Muscle of arm (tissue), 12 donors: ENCODE measurements around the gene PCMT1. TPM values are rescaled to one million over a fixed set of nuclear protein-coding genes. Genes with fewer than 3 reads are reported as not detected.
"Not testable (repeated sequence)": the region's sequence is repeated elsewhere in the genome, so short reads cannot be mapped to it uniquely, and the experiment has no call there.

Source experiments
- DNase-seq: peaks from one replicate; pipeline ENCODE4 v3.0.0-alpha.2; 2013
- polyA plus RNA-seq, 12 donors: library from polyadenylated mRNA; unstranded; fragments of 120-200 nt; gene quantifications; one replicate each; pipeline ENCODE4 v1.2.1, GENCODE V29; 2013; ENCODE audit not compliant: insufficient read length in 12 of 12

Gene PCMT1
- polyA plus RNA-seq, 12 donors, result 58.3 to 96.6 (median 78.1) TPM; not detected in 1

DNA sequence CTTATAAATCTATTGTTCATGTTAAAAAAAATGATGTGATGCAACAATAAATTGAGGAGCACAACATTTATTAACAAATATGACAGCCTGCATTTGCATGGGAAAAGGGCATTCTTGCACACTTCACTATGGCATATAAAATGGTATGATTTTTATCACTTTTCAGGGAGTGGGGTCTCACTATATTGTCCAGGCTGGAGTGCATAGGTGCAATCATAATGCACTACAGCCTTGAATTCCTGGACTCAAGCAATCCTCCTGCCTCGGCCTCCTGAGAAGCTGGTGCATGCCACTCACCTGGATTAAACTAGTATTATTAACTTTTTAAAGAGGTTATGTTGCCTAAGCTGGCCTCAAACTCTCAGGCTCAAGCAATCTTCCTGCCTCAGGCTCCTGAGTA, 14.6 kb upstream of the PCMT1 start:
- DNase-seq, result no peak

DNA sequence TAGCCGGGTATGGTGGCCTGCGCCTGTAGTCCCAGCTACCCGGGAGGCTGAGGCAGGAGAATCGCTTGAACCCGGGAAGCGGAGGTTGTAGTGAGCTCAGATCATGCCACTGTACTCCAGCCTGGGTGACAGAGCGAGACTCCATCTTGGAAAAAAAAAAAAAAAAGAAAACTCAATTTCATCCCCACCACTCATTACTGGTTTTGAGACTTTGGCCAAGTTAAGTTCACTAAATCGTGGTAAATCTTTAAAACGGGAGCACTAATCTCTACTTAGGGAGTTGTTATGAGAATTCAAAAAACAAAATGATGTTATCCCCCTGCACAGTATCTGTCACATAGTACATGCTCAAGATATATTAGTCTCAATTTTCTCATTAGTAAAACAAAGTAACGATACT, 4.3 kb upstream of the PCMT1 start:
- not testable (repeated sequence) for DNase-seq

DNA sequence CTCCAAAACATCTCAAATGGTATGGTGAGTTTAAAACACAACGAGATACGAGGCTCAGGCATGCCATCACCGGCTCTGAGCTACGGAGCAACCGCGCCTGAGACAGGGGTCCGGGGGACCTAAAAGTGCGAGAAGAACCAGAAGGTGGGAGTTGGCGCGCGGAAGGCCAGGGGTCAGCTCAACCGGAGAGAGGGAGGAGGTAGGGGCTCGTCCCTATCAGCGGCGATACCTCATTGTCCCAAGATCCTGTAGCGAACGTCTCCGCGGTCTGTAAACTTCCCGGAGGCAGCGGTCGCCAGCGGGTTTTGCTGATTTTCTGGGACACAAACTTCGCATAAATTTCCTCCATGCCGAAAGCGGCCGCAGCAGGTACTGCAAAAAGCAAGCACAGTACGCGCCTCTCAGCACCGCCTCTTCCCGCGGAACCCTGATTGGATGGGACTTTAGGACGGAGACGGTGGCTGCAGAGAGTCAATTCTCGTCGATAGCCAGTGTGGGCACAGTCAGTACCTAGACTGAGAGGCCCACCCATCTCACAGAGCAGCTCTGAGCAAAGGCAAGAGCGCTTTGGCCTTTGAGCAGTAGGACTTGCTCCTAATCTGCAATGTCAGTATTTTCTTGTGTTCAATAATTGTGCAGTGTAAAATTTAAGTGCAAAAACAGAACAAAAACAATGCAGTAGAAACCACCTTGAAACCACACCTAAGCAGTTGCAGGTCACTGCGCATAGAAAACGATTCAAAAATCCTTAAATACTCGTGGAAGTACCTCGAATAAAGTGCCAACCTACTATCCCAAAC, 3.2 kb upstream of the PCMT1 start, which contains the start of gene NUP43:
Gene NUP43, minus strand, starts transcription at position 383 of the 800 bp plus-strand sequence. Its CDS starts 34 bp downstream, at position 349.
- peak; percentile 94 for DNase-seq

- not testable (repeated sequence) for DNase-seq
These were observed 403 bp upstream of the PCMT1 start for GRCh38 chr6:149749082-149749593.

DNA sequence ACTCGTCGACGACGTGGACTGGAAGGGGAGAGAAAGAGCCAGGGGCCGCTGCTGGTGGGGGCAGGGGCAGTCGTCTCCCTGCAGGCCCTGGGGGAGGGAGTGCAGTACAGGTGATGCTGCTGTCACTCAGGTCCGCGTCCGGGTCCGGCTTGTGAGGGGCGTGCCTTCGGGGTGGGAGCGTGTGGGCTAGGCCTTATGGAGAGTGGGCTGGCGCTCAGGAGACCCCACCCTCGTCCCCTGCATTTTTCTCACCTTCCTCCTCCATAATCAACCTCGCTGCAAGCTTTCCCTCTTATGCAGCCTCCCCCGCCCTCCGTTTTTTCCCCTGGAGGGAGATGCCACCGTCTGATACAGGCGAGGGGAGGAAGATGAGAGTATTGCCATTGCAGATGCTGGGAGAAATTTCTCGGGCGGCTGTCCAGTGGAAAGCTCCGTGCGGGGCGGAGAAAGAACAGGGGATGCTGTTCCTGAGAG, 632 bp downstream of the PCMT1 start:
- peak; percentile 41 for DNase-seq

DNA sequence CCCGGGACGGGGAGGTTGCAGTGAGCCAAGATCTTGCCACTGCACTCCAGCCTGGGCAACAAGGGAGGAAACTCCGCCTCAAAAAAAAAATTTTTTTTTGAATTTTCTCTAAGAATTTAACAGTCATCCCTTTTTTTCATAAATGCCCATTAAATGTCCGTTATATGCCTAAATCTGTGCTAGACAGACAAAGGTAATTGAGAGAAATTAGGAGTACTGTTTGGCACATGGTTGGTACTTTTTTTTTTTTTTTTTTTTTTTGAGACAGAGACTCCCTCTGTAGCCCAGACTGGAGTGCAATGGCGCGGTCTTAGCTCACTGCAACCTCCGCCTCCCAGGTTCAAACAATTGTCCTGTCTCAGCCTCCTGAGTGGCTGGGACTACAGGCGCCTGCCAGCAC, 1.7 kb downstream of the PCMT1 start:
- no peak for DNase-seq

DNA sequence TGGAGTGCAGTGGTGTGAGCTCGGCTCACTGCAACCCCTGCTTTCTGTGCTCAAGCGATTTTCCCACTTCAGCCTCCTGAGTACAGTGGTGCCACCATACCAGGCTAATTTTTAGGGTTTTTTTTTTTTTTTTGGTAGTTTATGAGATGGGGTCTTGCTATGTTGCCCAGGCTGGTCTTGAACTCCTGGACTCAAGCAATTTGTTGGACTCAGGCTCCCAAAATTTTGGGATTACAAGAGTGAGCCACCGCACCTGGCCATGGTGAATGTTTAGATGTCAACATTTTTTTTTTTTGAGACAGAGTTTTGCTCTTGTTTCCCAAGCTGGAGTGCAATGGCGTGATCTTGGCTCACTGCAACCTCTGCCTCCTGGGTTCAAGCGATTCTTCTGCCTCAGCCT, 2.4 kb downstream of the PCMT1 start:
- DNase-seq, result not testable (repeated sequence)

- no peak for DNase-seq
These were observed 3.2 kb downstream of the PCMT1 start for GRCh38 chr6:149752600-149753373.

DNA sequence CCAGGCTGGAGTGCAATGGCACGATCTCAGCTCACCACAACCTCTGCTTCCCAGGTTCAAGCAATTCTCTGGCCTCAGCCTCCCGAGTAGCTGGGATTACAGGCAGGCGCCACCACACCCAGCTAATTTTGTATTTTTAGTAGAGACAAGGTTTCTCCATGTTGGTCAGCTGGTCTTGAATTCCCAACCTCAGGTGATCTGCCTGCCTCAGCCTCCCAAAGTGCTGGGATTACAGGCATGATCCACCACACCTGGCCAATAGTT, 3.8 kb downstream of the PCMT1 start:
- not testable (repeated sequence) for DNase-seq

GRCh38 chr6:149754548-149754947, 5.0 kb downstream of the PCMT1 start:
- DNase-seq, result no peak

DNA sequence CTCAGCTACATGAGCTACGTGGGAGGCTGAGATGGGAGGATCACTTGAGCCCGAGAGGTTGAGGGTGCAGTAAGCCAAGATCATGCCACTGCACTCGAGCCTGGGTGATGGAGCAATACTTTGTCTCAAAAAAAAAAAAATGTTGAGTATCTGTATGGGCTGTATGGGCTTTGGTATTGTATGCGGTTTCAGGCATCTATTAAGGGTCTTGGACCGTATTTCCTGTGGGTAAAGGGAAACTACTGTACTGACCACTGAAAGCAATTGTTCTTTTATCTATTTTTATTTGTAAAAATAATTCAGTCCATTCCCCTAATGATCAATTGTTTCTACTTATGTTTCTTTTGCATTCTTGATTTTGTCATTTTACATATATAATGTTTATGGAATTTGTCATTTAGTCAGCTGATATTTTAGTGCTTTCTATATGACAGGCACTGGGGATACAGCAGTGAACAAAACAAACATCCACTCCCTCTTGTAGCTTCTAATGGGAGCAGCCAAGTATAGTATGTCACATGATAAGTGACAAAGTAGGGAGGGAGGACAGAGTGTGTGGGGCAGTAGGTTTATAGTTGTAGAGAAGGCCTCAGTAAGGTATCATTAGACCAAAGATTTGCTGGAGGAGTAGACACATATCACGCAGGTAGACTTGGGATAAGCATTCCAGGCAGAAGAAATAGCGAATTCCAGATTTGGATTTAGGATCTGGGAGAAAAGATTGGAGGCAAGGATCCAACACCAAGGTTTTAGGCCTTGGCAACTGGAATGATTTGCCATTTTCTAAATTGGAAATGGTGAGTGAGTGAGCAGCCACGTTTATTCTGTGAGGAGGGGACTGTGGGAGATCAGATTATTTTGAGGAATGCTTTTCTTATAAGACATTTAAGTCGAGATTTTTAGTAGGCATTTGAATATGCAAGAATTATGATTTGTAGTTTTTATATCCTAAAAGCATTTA, 6.0 kb downstream of the PCMT1 start:
- DNase-seq, result no peak

GRCh38 chr6:149756261-149756636, 6.7 kb downstream of the PCMT1 start:
- DNase-seq, result no peak

DNA sequence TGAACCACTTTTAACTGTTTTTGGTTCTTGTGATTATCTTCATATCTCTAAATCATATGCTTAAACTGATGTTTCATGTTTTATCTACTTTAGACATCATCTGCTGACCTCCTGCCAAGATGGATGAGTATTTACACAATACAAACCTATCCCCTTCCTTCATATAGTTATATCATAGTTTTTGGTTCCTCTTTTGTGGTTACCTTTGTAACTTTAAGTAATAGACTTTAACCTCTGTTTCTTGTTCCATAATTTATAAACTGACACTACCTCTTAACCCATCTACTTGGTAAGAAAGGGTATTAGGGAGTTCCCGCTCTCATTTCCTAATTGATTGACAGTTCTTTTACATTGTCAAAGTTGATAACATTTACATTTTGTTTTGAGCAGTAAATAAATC, 11.9 kb downstream of the PCMT1 start:
- no peak for DNase-seq

- no peak for DNase-seq
These were observed 14.3 kb downstream of the PCMT1 start for GRCh38 chr6:149763866-149764265.

DNA sequence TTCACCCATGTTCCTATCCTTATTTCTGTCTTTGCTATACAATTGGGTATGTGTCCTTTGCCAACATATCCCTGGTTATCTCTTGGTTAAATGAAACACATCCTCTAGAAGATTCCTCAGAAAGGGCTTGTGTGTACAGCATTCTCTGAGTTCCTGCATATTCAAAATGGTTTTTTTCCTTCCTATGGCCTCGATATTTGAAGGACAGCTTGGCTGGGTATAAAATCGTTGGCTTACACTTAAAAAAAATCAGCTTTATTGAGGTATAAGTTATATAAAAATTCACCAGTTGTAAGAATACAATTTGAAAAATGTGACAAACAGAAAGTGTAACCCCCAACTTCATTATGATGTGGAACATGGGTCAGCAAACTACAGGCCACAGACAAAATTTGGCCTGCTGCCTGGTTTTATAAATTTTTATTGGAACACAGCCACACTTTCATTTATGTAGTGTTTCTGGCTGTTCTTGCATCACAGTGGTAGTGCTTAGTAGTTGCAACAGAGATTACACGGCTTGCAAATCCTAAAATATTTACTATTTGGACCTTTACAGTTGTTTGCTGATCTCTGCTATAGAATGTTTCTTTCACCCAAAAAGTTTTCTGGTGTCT, 16.7 kb downstream of the PCMT1 start:
- no peak for DNase-seq

DNA sequence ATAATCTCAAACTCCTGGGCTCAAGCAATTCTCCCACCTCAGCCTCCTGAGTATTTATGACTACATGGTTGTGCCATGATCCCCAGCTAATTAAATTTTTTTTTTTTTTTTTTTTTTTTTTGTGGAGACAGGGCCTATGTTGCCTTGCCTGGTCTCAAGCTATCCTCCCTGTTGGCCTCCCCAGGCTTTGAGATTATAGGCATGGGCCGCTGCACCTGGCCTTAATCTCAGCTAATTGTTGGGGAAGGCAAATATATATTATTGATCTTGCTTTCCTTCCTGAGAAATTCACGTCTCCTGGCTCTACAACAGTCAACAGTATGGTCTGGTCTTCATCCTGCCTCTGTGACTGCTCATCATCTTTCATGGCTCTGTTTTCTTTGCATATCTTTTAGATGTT, 20.1 kb downstream of the PCMT1 start:
- DNase-seq, result no peak

DNA sequence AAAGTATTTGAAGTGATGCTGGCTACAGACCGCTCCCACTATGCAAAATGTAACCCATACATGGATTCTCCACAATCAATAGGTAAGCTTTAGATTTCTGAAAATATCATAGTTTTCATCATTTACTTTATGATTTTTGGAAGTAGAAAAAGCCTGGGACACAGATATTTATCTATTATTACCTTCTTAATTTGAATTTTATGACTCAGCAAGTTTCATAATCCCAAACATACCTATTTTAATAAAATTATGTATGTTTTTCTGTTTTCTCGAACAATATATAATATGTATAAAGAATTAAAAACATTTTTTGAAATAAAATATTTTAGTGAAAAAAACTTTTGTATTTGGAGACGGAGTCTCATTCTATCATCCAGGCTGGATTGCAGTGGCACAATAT, 21.6 kb downstream of the PCMT1 start:
- DNase-seq, result no peak

DNA sequence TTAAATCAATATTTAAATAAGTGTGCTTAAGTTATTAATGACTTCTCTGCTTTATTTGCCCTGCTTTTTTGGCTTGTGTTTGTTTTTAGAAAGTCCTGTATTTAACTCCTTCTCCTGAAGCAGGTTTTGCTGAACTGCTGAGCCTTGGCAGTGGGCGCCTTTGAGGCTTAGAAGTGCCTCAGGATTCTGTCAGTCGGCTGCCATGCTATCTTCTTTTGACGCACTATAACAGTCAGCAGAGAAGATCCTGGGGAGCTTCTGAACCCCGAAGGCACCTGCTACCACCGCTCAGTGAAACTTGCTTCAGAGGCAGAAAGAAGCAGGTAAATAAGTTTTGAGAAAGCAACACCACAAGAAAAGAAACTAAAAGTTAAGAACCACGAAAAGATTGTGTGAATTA, 22.4 kb downstream of the PCMT1 start:
- no peak for DNase-seq

DNA sequence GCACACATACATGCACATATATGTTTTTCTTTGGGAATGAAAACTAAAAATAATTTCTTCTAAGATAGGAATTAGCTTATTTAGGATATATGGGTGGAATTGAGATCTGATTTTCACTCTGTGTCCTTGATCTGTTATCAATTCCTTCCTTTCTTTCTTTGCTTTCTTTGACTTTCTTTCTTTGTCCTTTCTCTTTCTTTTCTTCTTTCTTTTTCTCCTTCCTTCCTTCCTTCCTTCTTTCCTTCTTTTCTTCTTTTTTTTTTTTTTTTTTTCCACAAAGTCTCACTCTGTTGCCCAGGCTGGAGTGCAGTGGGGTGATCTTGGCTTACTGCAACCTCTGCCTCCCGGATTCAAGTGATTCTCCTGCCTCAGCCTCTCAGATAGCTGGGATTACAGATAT, 28.1 kb downstream of the PCMT1 start:
- DNase-seq, result no peak

DNA sequence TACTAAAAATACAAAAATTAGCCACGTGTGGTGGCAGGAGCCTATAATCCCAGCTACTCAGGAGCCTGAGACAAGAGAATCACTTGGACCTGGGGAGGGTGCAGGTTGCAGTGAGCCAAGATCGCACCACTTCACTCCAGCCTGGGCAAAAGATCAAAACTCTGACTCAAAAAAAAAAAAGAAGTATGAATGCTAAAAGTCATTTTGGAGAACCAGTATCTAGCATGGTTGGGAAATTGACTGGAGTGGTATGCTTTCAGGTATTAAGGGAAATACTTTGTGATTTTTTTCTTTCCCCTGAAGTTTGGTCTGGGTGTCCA, 30.1 kb downstream of the PCMT1 start:
- DNase-seq, result no peak

GRCh38 chr6:149781715-149782114, 32.2 kb downstream of the PCMT1 start:
- DNase-seq, result no peak

DNA sequence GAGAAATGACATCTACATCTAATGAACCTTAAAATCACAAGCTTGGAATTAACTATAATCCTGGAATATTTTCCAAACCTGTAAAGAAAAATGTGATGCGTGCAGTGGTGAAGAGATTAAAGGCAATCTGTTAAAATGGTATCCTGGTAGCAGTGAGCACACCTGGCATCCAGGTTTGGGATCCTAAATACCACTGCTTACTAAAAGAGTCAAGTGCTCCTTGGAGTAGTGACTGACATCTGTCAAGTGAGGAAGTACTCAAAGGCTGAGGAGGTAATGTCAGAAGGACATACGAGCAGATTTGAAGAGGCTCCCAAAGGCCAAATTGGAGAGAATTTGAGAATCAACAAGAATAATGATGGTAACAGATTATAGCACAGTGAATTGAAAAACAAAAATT, 32.8 kb downstream of the PCMT1 start:
- no peak for DNase-seq
